ENCODE results near the gene EZH1. TPM values are rescaled to one million over a fixed set of nuclear protein-coding genes. Genes with fewer than 3 reads are reported as not detected.

EZH1 gene
- 8.2 and 9.4 TPM in 2 replicates for total RNA-seq

DNA sequence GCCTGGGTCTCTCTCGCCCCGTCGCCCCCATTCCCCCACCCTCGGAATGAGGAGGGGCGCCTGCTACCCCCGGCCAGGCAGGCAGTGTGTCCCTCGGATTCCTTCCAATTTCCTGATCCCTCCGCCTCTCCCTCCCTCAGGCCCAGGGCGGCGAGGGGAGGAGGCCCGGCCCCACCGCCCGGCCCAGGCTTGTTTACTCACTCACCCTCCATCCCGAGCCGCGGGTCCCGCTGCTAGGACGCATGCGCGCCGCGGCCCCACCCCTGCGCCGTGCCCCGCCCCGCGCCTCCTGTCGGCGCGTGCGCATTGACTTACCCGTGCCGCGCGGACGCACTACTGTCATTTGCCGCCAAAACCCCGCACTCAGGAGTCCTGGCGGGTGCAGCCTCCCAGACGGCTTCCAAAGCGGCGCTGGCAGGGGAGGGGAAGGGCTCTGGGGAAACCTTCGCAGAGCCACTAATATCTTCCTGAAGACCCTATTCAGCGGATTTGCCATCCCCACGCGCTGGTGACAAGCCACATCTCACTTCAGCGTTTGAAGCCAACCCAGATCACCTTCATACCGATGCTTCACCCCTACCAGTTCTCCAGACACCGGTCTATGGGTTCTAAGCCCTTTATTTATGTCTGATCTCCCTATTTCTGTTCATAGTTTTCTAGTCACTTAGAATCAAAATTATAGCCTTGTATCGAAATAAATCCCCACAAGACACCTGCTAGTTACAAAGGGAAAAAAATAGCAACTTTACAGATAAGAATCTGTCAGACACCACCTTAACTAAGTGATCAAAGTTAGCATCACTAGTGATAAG lies at the start of gene EZH1:
EZH1 (minus strand) TSS at position 235 of the 812 bp plus-strand sequence. CDS start 16,099 bp downstream, outside the sequence.

DNA sequence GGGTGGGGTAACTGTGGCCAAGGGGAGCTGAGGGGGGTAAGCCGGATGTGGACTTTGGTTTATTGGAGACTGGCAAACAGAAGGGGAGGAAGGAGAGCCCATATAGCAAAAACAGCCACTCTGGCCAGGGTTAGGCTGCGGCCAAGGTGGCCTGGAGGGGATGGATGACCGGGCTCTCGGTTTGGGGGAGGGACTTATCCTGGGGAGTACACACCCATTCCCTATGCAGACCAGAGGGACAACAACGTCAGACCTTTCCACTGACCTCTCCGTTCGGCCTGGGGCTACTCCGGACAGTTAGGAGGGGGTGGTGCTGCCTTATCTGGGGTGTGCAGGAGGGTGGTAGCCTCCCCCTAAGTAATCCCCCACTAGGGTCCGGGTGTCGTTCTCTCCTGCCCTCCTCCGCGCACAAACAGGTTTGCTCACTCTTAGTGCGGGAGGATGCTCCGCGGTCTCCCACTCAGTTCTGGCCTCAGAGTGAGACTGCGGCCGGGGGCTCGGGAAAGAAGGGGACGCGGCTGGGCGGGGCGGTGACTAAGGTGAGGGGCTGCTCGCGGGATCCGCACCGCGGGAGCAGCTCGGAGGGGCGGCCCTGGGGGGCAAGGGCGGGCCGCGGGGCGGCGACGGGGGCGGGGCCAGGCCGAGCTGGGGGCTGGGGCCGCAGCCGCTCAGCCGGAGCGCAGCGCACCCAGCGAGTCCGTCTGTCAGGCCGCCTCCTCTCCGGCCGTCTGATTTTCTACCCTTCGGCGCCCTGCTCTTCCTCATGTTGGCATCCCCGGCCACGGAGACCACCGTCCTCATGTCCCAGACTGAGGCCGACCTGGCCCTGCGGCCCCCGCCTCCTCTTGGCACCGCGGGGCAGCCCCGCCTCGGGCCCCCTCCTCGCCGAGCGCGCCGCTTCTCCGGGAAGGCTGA lies 35.4 kb upstream of the EZH1 start, which contains the start of gene WNK4:
WNK4 (plus strand) TSS at position 675 of the 915 bp plus-strand sequence; CDS start at position 764, 89 bp downstream.

GRCh38 chr17:42773290-42774035 lies 28.6 kb upstream of the EZH1 start, which contains the start of gene VPS25:
TSS of gene VPS25 (plus strand) at chr17:42773449. CDS start at chr17:42773476, 27 bp downstream.

DNA sequence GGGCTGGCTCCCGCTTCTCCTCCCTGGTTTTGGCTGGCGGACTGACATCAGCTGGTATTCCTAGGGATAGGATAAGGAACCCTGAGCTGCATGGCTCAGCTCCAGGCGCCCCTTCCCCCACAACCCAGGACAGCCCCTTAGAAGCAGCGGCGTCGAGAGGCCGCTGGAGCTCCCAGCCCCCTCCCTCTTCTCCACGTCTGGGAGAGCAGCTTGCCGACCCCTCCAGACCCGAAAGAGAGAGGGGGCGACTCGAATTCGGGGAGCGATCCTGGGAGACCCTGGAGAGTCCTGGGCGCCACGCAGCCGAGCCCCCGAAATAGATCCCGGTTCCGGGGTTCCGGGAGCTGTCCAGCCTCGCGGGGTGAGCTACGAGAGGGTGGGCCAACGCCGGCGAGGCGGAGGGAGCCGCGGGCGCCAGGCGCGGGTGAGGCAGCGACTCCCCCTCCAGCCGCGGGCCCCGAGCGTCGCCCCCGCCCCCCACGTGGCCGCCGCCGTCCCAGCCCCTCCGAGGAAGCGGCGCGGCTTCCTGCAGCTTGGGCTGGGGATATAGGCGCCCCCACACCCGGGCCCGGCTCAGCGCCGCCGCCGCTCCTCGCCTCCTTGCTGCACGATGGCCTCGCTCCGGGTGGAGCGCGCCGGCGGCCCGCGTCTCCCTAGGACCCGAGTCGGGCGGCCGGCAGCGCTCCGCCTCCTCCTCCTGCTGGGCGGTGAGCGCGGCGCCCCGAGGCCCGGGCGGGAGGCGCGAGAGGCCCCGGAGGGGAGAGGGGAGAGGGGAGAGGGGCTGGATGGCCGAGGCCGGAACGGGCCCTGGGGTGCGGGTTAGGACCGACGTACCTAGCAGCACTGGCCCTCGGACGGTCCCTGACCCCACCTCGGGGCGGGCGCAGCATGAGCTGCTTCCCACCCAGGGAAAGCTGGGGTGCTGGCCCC lies 16.1 kb upstream of the EZH1 start, which contains the start of gene RAMP2:
RAMP2 (plus strand) TSS at position 576 of the 930 bp plus-strand sequence; CDS start at position 611, 35 bp downstream.

GRCh38 chr17:42681976-42682721 lies 62.7 kb downstream of the EZH1 start, which contains the start of gene CNTNAP1:
TSS of gene CNTNAP1 (plus strand) at chr17:42682531. CDS start at chr17:42682830, 299 bp downstream.

DNA sequence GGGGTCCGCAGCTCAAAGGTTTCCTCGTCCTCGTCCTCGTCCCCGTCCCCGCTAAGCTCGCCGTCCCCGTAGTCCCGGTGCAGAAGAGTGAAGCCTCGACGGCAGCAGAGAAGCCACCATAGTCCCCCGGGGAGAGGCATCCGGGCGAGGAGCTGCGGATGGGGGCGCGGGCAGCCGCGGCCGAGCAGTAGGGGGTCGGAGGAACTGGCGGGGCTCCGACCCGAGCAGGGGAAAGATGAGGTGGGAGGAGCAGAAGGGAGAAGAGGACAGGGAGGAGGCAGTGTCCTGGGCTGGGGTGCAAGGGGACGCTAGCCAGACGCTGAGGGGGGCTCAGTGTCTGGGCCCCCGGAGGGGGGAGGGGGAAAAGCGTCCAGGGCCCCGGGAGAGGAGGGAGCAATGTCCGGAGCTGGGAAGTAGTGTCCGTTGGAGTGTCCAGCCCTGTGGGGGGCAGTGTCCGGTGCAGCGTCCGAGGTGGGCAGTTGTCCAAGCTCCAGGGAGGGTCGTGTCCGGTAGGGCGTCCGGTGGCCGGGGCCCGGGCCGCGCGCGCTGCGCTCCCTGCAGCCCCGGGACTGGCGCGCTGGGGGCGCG lies 68.3 kb downstream of the EZH1 start, which contains the start of gene PLEKHH3:
PLEKHH3 (minus strand) TSS at position 571 of the 588 bp plus-strand sequence; CDS start at position 140, 431 bp downstream.

GRCh38 chr17:42659079-42659931 lies 85.5 kb downstream of the EZH1 start, which contains the start of gene TUBG2:
TSS of gene TUBG2 (plus strand) at chr17:42659284. CDS start at chr17:42659504, 220 bp downstream.

Other genes with a start within 250 kb of the EZH1 start
- gene NAGLU, start 208.8 kb downstream of the EZH1 start, total RNA-seq = 31.4 and 37.3 TPM in 2 replicates
- gene HSD17B1, start 192.1 kb downstream of the EZH1 start, total RNA-seq = 0.84 and 1.3 TPM in 2 replicates
- gene COASY, start 182.9 kb downstream of the EZH1 start, total RNA-seq = 43.4 and 44.7 TPM in 2 replicates
- gene MLX, start 177.9 kb downstream of the EZH1 start, total RNA-seq = 40.9 and 41.5 TPM in 2 replicates
- 14.6 and 17.0 TPM in 2 replicates for gene PSMC3IP, start 167.3 kb downstream of the EZH1 start, total RNA-seq
- 33.3 and 38.8 TPM in 2 replicates for gene RETREG3, start 135.7 kb downstream of the EZH1 start, total RNA-seq
- 119 and 128 TPM in 2 replicates for gene TUBG1, start 135.4 kb downstream of the EZH1 start, total RNA-seq
- 8.5 and 11.8 TPM in 2 replicates for gene TUBG2, start 85.8 kb downstream of the EZH1 start, total RNA-seq
- 18.4 and 24.0 TPM in 2 replicates for gene PLEKHH3, start 68.0 kb downstream of the EZH1 start, total RNA-seq
- gene CCR10, start 63.2 kb downstream of the EZH1 start, total RNA-seq = 4.3 and 4.7 TPM in 2 replicates
- gene CNTNAP1, start 62.5 kb downstream of the EZH1 start, total RNA-seq = 16.0 and 16.4 TPM in 2 replicates
- 0.59 and 1.5 TPM in 2 replicates for gene RAMP2, start 16.2 kb upstream of the EZH1 start, total RNA-seq
- 96.5 and 96.9 TPM in 2 replicates for gene VPS25, start 28.4 kb upstream of the EZH1 start, total RNA-seq
- 0.74 and 1.7 TPM in 2 replicates for gene WNK4, start 35.6 kb upstream of the EZH1 start, total RNA-seq
- 90.8 and 94.0 TPM in 2 replicates for gene COA3, start 53.7 kb upstream of the EZH1 start, total RNA-seq
- not detected in 2 replicates for gene CNTD1, start 53.8 kb upstream of the EZH1 start, total RNA-seq
- 76.7 and 87.3 TPM in 2 replicates for gene BECN1, start 79.2 kb upstream of the EZH1 start, total RNA-seq
- gene PSME3, start 88.4 kb upstream of the EZH1 start, total RNA-seq = 96.9 and 104 TPM in 2 replicates
- 0.34 and 0.74 TPM in 2 replicates for gene AOC2, start 99.5 kb upstream of the EZH1 start, total RNA-seq
- gene AOC3, start 106.2 kb upstream of the EZH1 start, total RNA-seq = under 0.01 and 0.15 TPM in 2 replicates
- not detected in 2 replicates for gene G6PC1, start 155.8 kb upstream of the EZH1 start, total RNA-seq
- 27.2 and 31.5 TPM in 2 replicates for gene AARSD1, start 219.4 kb upstream of the EZH1 start, total RNA-seq
- gene PTGES3L, start 235.0 kb upstream of the EZH1 start, total RNA-seq = 0.15 and 0.50 TPM in 2 replicates
- 4.8 and 5.4 TPM in 2 replicates for gene RUNDC1, start 235.5 kb upstream of the EZH1 start, total RNA-seq